Measurements from ENCODE around the gene LPIN1. TPM values are rescaled to one million over a fixed set of nuclear protein-coding genes. Genes with fewer than 3 reads are reported as not detected.

The LPIN1 gene
- total RNA-seq, 1 experiment from 2014 or later, result 13.9 TPM

DNA sequence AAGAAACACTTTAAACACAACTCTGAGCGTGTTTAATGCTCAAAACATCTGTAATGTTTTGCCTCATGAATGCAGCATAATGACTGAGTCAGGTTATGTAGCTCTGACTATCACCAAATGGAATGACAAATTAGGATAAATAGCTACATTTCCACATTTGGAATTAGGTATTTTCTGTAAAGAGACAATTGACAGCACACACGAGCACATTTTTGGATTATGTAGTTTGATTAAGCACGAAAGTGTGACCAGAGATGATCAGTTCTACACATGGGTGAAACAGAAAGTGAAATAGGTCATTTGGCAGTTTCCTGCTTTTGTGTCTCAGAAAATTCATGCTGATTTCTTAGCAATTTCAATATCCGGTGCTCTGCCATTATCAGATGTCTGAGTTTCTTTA, 29.0 kb downstream of the LPIN1 start:
- Mint-ChIP-seq H3K9me3 (peaks cover 6% of the 10 kb centered on the region; the same call in 1 of the 2 replicates), H3K4me1 (peaks cover 24% of the 10 kb centered on the region), H3K36me3 (peaks cover 37% of the 10 kb centered on the region), H3K27ac (no peak overlapping the region), H3K4me3 (no peak overlapping the region), H3K27me3 (ENCODE audit: low read depth) (no peaks in the 10 kb centered on the region)
- ChIA-PET POLR2A (no interaction called here), CTCF (interaction anchor here (1.1 to 1.6 kb wide), 3 partner anchors 9 to 87 kb away, joined by 4 to 6 read pairs (median 4); no protein-coding TSS in a partner anchor)
- ATAC-seq (no peak), DNase-seq (ENCODE audit: low spot score) (no peak)
- no peak for TF ChIP-seq ETV6 (CRISPR knock-in tag; IDR thresholded peaks at IDR 0.05)
- TF ChIP-seq, protein P1, sequence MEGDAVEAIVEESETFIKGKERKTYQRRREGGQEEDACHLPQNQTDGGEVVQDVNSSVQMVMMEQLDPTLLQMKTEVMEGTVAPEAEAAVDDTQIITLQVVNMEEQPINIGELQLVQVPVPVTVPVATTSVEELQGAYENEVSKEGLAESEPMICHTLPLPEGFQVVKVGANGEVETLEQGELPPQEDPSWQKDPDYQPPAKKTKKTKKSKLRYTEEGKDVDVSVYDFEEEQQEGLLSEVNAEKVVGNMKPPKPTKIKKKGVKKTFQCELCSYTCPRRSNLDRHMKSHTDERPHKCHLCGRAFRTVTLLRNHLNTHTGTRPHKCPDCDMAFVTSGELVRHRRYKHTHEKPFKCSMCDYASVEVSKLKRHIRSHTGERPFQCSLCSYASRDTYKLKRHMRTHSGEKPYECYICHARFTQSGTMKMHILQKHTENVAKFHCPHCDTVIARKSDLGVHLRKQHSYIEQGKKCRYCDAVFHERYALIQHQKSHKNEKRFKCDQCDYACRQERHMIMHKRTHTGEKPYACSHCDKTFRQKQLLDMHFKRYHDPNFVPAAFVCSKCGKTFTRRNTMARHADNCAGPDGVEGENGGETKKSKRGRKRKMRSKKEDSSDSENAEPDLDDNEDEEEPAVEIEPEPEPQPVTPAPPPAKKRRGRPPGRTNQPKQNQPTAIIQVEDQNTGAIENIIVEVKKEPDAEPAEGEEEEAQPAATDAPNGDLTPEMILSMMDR (IDR thresholded peaks at IDR 0.05), result no peak
- TF ChIP-seq, protein P2, sequence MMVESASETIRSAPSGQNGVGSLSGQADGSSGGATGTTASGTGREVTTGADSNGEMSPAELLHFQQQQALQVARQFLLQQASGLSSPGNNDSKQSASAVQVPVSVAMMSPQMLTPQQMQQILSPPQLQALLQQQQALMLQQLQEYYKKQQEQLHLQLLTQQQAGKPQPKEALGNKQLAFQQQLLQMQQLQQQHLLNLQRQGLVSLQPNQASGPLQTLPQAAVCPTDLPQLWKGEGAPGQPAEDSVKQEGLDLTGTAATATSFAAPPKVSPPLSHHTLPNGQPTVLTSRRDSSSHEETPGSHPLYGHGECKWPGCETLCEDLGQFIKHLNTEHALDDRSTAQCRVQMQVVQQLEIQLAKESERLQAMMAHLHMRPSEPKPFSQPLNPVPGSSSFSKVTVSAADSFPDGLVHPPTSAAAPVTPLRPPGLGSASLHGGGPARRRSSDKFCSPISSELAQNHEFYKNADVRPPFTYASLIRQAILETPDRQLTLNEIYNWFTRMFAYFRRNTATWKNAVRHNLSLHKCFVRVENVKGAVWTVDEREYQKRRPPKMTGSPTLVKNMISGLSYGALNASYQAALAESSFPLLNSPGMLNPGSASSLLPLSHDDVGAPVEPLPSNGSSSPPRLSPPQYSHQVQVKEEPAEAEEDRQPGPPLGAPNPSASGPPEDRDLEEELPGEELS (CRISPR knock-in tag; IDR thresholded peaks at IDR 0.05), result no peak
- TF ChIP-seq CBFB (CRISPR knock-in tag; IDR thresholded peaks at IDR 0.05; ENCODE audit: low read depth), result no peak
- TF ChIP-seq ELF4 (CRISPR knock-in tag; IDR thresholded peaks at IDR 0.05; ENCODE audit: low read depth), result no peak
- TF ChIP-seq NR2C2 (CRISPR knock-in tag; IDR thresholded peaks at IDR 0.05), result no peak
- TF ChIP-seq NFE2L1 (CRISPR knock-in tag; IDR thresholded peaks at IDR 0.05), result no peak
- TF ChIP-seq, protein P3, sequence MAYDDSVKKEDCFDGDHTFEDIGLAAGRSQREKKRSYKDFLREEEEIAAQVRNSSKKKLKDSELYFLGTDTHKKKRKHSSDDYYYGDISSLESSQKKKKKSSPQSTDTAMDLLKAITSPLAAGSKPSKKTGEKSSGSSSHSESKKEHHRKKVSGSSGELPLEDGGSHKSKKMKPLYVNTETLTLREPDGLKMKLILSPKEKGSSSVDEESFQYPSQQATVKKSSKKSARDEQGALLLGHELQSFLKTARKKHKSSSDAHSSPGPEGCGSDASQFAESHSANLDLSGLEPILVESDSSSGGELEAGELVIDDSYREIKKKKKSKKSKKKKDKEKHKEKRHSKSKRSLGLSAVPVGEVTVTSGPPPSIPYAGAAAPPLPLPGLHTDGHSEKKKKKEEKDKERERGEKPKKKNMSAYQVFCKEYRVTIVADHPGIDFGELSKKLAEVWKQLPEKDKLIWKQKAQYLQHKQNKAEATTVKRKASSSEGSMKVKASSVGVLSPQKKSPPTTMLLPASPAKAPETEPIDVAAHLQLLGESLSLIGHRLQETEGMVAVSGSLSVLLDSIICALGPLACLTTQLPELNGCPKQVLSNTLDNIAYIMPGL (CRISPR knock-in tag; IDR thresholded peaks at IDR 0.05), result no peak
- no peak for TF ChIP-seq NFATC4 (CRISPR knock-in tag; IDR thresholded peaks at IDR 0.05)
- TF ChIP-seq FOXP1 (CRISPR knock-in tag; IDR thresholded peaks at IDR 0.05; ENCODE audit: borderline replicate concordance), result no peak
- no peak for TF ChIP-seq SP1 (CRISPR knock-in tag; conservative IDR thresholded peaks at IDR 0.05)
- TF ChIP-seq ZNF671 (CRISPR knock-in tag; IDR thresholded peaks at IDR 0.05), result no peak
- TF ChIP-seq, protein P4, sequence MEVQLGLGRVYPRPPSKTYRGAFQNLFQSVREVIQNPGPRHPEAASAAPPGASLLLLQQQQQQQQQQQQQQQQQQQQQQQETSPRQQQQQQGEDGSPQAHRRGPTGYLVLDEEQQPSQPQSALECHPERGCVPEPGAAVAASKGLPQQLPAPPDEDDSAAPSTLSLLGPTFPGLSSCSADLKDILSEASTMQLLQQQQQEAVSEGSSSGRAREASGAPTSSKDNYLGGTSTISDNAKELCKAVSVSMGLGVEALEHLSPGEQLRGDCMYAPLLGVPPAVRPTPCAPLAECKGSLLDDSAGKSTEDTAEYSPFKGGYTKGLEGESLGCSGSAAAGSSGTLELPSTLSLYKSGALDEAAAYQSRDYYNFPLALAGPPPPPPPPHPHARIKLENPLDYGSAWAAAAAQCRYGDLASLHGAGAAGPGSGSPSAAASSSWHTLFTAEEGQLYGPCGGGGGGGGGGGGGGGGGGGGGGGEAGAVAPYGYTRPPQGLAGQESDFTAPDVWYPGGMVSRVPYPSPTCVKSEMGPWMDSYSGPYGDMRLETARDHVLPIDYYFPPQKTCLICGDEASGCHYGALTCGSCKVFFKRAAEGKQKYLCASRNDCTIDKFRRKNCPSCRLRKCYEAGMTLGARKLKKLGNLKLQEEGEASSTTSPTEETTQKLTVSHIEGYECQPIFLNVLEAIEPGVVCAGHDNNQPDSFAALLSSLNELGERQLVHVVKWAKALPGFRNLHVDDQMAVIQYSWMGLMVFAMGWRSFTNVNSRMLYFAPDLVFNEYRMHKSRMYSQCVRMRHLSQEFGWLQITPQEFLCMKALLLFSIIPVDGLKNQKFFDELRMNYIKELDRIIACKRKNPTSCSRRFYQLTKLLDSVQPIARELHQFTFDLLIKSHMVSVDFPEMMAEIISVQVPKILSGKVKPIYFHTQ (CRISPR knock-in tag; IDR thresholded peaks at IDR 0.05), result no peak
- TF ChIP-seq, protein P5, sequence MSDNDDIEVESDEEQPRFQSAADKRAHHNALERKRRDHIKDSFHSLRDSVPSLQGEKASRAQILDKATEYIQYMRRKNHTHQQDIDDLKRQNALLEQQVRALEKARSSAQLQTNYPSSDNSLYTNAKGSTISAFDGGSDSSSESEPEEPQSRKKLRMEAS (CRISPR knock-in tag; IDR thresholded peaks at IDR 0.05), result no peak

DNA sequence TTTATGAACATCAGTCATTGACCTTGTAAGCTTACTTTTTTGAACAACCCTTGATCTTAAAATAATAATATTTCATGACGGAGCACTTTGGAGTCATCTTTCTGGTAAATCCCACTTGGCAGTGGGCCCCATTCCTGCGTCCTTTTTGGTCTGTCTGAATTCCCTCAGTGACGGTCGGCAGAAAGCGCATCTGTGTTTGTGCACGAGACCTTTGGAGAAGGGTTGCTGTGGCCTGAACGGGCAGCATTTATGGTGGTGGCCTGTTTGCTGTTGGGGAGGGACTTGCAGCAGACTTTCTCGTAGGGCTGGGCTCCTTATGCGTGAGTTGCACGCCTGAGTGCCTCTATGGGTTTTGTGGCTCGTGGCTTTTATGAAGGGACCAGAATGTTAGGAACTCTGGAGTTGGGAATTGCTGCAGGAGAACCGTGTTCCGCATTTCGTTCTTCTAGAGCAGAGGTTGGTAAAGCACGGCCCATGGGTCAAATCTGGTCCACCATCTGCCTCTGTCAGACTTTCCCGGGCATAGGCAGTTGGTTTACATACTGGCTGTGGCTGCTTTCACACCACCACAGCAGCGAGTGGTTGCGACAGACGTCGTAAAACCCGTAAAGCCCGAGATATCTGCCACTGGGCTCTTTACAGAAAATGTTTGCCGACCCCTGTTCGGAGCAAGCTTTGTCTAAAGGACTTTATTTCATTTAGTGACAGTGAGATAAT, 30.8 kb downstream of the LPIN1 start:
- no peak overlapping the region for H3K4me3 Mint-ChIP-seq
- DNase-seq (ENCODE audit: low spot score), result no peak
- no peaks in the 10 kb centered on the region for H3K9me3 Mint-ChIP-seq
- CTCF ChIA-PET, result interaction anchor here (0.5 to 1.2 kb wide), 2 partner anchors 38 to 84 kb away, joined by 3 read pairs; no protein-coding TSS in a partner anchor
- H3K27ac Mint-ChIP-seq, result no peak overlapping the region
- ATAC-seq, result no peak
- POLR2A ChIA-PET, result no interaction called here
- peaks cover 21% of the 10 kb centered on the region for H3K36me3 Mint-ChIP-seq
- H3K27me3 Mint-ChIP-seq (ENCODE audit: low read depth), result no peaks in the 10 kb centered on the region
- H3K4me1 Mint-ChIP-seq, result peaks cover 24% of the 10 kb centered on the region
- TF ChIP-seq SMAD3 (CRISPR knock-in tag; IDR thresholded peaks at IDR 0.05; ENCODE audit: borderline replicate concordance) (no peak), TEAD4 (CRISPR knock-in tag; IDR thresholded peaks at IDR 0.05) (no peak), FOXJ3 (CRISPR knock-in tag; IDR thresholded peaks at IDR 0.05; ENCODE audit: borderline replicate concordance) (no peak), NR3C1 (CRISPR knock-in tag; conservative IDR thresholded peaks at IDR 0.05; ENCODE audit: low read depth) (no peak), OVOL2 (CRISPR knock-in tag; IDR thresholded peaks at IDR 0.05; ENCODE audit: borderline replicate concordance) (no peak), ELF4 (CRISPR knock-in tag; IDR thresholded peaks at IDR 0.05; ENCODE audit: low read depth) (no peak), ZNF263 (CRISPR knock-in tag; IDR thresholded peaks at IDR 0.05; ENCODE audit: low read depth) (no peak)
- TF ChIP-seq, protein P6, sequence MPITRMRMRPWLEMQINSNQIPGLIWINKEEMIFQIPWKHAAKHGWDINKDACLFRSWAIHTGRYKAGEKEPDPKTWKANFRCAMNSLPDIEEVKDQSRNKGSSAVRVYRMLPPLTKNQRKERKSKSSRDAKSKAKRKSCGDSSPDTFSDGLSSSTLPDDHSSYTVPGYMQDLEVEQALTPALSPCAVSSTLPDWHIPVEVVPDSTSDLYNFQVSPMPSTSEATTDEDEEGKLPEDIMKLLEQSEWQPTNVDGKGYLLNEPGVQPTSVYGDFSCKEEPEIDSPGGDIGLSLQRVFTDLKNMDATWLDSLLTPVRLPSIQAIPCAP (CRISPR knock-in tag; IDR thresholded peaks at IDR 0.05), result no peak
- TF ChIP-seq, protein P7, sequence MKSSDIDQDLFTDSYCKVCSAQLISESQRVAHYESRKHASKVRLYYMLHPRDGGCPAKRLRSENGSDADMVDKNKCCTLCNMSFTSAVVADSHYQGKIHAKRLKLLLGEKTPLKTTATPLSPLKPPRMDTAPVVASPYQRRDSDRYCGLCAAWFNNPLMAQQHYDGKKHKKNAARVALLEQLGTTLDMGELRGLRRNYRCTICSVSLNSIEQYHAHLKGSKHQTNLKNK (CRISPR knock-in tag; IDR thresholded peaks at IDR 0.05), result no peak
- TF ChIP-seq, protein P4 (CRISPR knock-in tag; IDR thresholded peaks at IDR 0.05), result no peak
